ENCODE data around the gene ANKMY1.

The ANKMY1 gene

DNA sequence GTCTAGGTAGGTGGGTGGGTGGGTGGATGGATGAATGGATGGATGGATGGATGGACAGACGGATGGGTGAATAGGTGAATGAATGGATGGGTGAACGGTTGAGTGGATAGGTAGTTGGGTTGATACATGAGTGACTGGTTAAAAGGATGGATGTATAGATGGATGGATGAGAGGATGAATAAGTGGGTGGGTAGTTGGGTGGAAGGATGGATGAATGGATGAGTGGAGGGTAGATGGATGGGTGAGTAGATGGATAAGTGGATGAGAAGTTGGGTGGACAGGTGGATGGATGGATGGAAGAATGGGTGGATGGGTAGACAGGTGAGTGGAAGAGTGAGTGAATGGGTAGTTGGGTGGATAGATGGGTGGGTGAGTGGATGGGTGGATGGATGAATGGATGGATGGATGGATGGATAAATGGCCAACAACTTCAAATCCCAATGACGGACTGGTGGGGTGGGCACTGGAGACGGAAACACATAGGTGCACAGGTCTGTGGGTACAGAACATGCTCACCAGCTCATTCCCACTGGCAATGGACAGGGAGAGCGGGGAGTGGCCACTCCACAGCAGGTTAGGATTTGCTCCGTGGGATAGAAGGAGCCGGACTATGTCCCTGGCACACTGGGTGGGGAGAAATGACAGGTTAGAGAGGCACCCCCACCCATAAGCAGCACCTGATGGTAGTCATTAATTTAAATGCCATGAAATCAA, 48.8 kb downstream of the ANKMY1 start:
- H3K27me3 ChIP-seq (ENCODE audit: low read length): no peaks in the 10 kb centered on the region
- no peaks in the 10 kb centered on the region for H3K36me3 ChIP-seq (ENCODE audit: low read length)
- H3K27ac ChIP-seq (ENCODE audit: low read depth, low read length): no peak overlapping the region
- no peaks in the 10 kb centered on the region for H3K79me2 ChIP-seq (ENCODE audit: insufficient read depth, low read length)
- no peak overlapping the region for H3K9ac ChIP-seq (ENCODE audit: low read length)
- TF ChIP-seq EZH2phosphoT487 (conservative IDR thresholded peaks at IDR 0.05; ENCODE audit: low read length): no peak
- TF ChIP-seq, protein P1, sequence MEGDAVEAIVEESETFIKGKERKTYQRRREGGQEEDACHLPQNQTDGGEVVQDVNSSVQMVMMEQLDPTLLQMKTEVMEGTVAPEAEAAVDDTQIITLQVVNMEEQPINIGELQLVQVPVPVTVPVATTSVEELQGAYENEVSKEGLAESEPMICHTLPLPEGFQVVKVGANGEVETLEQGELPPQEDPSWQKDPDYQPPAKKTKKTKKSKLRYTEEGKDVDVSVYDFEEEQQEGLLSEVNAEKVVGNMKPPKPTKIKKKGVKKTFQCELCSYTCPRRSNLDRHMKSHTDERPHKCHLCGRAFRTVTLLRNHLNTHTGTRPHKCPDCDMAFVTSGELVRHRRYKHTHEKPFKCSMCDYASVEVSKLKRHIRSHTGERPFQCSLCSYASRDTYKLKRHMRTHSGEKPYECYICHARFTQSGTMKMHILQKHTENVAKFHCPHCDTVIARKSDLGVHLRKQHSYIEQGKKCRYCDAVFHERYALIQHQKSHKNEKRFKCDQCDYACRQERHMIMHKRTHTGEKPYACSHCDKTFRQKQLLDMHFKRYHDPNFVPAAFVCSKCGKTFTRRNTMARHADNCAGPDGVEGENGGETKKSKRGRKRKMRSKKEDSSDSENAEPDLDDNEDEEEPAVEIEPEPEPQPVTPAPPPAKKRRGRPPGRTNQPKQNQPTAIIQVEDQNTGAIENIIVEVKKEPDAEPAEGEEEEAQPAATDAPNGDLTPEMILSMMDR (IDR thresholded peaks at IDR 0.05; ENCODE audit: insufficient read depth, low read length, poor library complexity, severe bottlenecking): no peak
- no peaks in the 10 kb centered on the region for H3K9me2 ChIP-seq (replicated peaks; ENCODE audit: insufficient read depth, low read length)
- no peaks in the 10 kb centered on the region for H3K9me3 ChIP-seq (ENCODE audit: insufficient read depth, low read length)
- no peak overlapping the region for H3K4me3 ChIP-seq (ENCODE audit: insufficient read depth, low read length, poor library complexity, severe bottlenecking)
- H3K4me2 ChIP-seq (ENCODE audit: low read depth, low read length, poor library complexity, severe bottlenecking): no peak overlapping the region
- no peak overlapping the region for H2AFZ ChIP-seq (ENCODE audit: low read depth, low read length, severe bottlenecking)
- no peaks in the 10 kb centered on the region for H3F3A ChIP-seq (ENCODE audit: insufficient read depth)
- no peaks in the 10 kb centered on the region for H4K20me1 ChIP-seq (ENCODE audit: low read depth, low read length)

DNA sequence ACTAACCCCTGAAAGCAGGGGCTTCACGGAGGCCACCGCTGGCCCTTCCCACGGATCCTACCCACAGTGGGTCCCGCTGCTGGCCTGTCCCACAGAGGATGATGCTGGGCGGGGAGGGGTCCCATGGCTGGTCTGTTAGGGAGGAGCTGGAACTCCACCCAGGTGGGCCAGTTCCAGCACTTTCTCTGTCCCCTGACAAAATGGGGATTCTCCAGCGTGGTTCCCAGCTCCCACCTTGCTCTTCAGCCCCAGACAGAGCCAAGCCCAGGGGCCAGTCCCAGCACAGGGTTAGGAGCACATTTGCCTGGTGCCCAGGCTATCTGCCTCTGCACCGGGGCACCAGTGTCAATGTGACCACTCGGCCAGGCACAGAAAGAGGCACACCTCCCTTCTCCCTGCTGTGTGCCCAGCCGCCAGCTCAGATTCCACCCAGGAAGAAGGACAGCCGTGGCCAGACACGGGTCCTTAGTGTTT, 50.0 kb downstream of the ANKMY1 start:
- no peak overlapping the region for H3K27ac ChIP-seq (ENCODE audit: low read depth, low read length)
- H3K36me3 ChIP-seq (ENCODE audit: low read length): no peaks in the 10 kb centered on the region
- H3K4me2 ChIP-seq (ENCODE audit: low read depth, low read length, poor library complexity, severe bottlenecking): no peak overlapping the region
- H3K27me3 ChIP-seq (ENCODE audit: low read length): no peaks in the 10 kb centered on the region
- H3F3A ChIP-seq (ENCODE audit: insufficient read depth): no peaks in the 10 kb centered on the region
- H3K9me2 ChIP-seq (replicated peaks; ENCODE audit: insufficient read depth, low read length): no peaks in the 10 kb centered on the region
- TF ChIP-seq, protein P1 (IDR thresholded peaks at IDR 0.05; ENCODE audit: insufficient read depth, low read length, poor library complexity, severe bottlenecking): no peak
- no peak for TF ChIP-seq EZH2phosphoT487 (conservative IDR thresholded peaks at IDR 0.05; ENCODE audit: low read length)
- H2AFZ ChIP-seq (ENCODE audit: low read depth, low read length, severe bottlenecking): no peak overlapping the region
- no peaks in the 10 kb centered on the region for H3K79me2 ChIP-seq (ENCODE audit: insufficient read depth, low read length)
- H3K9ac ChIP-seq (ENCODE audit: low read length): no peak overlapping the region
- no peaks in the 10 kb centered on the region for H3K9me3 ChIP-seq (ENCODE audit: insufficient read depth, low read length)
- no peak overlapping the region for H3K4me3 ChIP-seq (ENCODE audit: insufficient read depth, low read length, poor library complexity, severe bottlenecking)
- no peaks in the 10 kb centered on the region for H4K20me1 ChIP-seq (ENCODE audit: low read depth, low read length)

DNA sequence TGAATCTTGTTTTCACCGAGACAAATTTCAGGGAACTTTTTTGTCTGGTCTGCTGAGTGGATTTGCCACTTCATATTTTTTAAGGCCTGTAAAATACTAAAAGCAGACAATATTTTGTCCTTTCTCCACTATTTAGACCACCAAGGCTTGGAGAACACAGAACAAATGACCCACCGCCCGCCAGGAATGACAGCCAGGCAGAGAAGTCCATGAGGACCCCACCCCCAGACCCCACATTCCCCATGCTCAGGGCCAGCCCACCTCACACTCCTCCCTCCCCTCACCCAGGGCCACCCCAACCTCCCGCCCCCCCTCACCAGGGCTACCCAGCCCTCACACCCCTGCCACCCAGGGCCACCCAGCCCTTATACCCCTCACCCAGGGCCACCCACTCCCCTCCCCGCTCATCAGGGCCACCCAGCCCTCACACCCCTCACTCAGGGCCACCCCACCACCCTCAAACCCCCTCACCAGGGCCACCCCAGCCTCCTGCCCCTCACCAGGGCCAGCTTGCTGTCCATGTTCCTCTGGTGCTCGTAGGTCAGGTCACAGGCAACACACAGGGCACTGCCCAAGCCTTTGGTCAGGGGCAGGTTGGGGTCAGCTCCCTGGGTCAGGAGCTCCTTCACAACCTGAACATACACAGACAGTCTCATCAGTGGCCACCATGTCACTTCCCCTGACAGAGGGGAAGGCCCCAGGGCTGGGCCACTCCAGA, 50.6 kb downstream of the ANKMY1 start:
- no peaks in the 10 kb centered on the region for H3K9me2 ChIP-seq (replicated peaks; ENCODE audit: insufficient read depth, low read length)
- H3K9me3 ChIP-seq (ENCODE audit: insufficient read depth, low read length): no peaks in the 10 kb centered on the region
- H3F3A ChIP-seq (ENCODE audit: insufficient read depth): no peaks in the 10 kb centered on the region
- TF ChIP-seq, protein P1 (IDR thresholded peaks at IDR 0.05; ENCODE audit: insufficient read depth, low read length, poor library complexity, severe bottlenecking): no peak
- no peak for TF ChIP-seq EZH2phosphoT487 (conservative IDR thresholded peaks at IDR 0.05; ENCODE audit: low read length)
- no peak overlapping the region for H3K27ac ChIP-seq (ENCODE audit: low read depth, low read length)
- H3K27me3 ChIP-seq (ENCODE audit: low read length): no peaks in the 10 kb centered on the region
- H3K4me2 ChIP-seq (ENCODE audit: low read depth, low read length, poor library complexity, severe bottlenecking): no peak overlapping the region
- H3K9ac ChIP-seq (ENCODE audit: low read length): no peak overlapping the region
- H3K79me2 ChIP-seq (ENCODE audit: insufficient read depth, low read length): no peaks in the 10 kb centered on the region
- H4K20me1 ChIP-seq (ENCODE audit: low read depth, low read length): no peaks in the 10 kb centered on the region
- no peak overlapping the region for H2AFZ ChIP-seq (ENCODE audit: low read depth, low read length, severe bottlenecking)
- H3K4me3 ChIP-seq (ENCODE audit: insufficient read depth, low read length, poor library complexity, severe bottlenecking): no peak overlapping the region
- H3K36me3 ChIP-seq (ENCODE audit: low read length): no peaks in the 10 kb centered on the region

Measured in SU-DHL-6 (cell line).